Activated CD8-positive, alpha-beta T cell treated with anti-CD3 and anti-CD28 coated beads for 36 hours (primary cell): ENCODE measurements around the gene SF3B3. TPM values are rescaled to one million over a fixed set of nuclear protein-coding genes. Genes with fewer than 3 reads are reported as not detected.
"Not testable (repeated sequence)": the region's sequence is repeated elsewhere in the genome, so short reads cannot be mapped to it uniquely, and the experiment has no call there.

ENCODE experiments used
- ATAC-seq: fragments of 200-7000 bp; cut with Tn5 transposase; one replicate; pipeline ENCODE4 v1.10.0; 2021; ENCODE audit warnings: mild to moderate bottlenecking, moderate library complexity
- CTCF ChIA-PET: fragments of 350-600 bp; sonication (Branson Sonifier 250); formaldehyde crosslinking; loops from one replicate; lab custom pipeline; 2021; ENCODE audit warnings: antibody characterized with exemption; lab: Charles Lee
- POLR2A ChIA-PET: fragments of 350-600 bp; sonication (Branson Sonifier 250); formaldehyde crosslinking; loops from one replicate; lab custom pipeline; 2021; ENCODE audit warnings: antibody characterized with exemption; lab: Charles Lee
- DNase-seq: peaks from one replicate; pipeline ENCODE4 v3.0.0-alpha.2; 2020
- H3K27ac Mint-ChIP-seq: one replicate; pipeline ENCODE4 v1.8.0; 2021; ENCODE audit warnings: mild to moderate bottlenecking, mixed read lengths
- H3K27me3 Mint-ChIP-seq: one replicate; pipeline ENCODE4 v1.8.0; 2021; ENCODE audit warnings: mixed read lengths
- H3K36me3 Mint-ChIP-seq: one replicate; pipeline ENCODE4 v1.8.0; 2021; ENCODE audit warnings: low read depth, mixed read lengths
- H3K4me1 Mint-ChIP-seq: one replicate; pipeline ENCODE4 v1.8.0; 2021; ENCODE audit warnings: low read depth, mixed read lengths
- H3K4me3 Mint-ChIP-seq: one replicate; pipeline ENCODE4 v1.8.0; 2021; ENCODE audit warnings: mild to moderate bottlenecking, moderate library complexity, mixed read lengths
- H3K9me3 Mint-ChIP-seq: one replicate; pipeline ENCODE4 v1.8.0; 2021; ENCODE audit warnings: mixed read lengths
- CTCF ChIP-seq: fragments of 200-600 bp; IDR thresholded peaks from one replicate; pipeline ENCODE4 v1.8.0; 2022; ENCODE audit warnings: antibody characterized with exemption, mild to moderate bottlenecking
- intact Hi-C: fragments of 100-400 bp; cut with micrococcal nuclease; formaldehyde crosslinking; loops from one replicate; pipeline ENCODE4 v1.10.0; 2022
- total RNA-seq, 2 experiments: library from RNA; stranded (reverse); gene quantifications; one replicate each; pipeline ENCODE4 v1.2.3, GENCODE V29; 2021

SF3B3 gene
- total RNA-seq, 2 experiments from 2014 or later, result 543 to 552 TPM

- Mint-ChIP-seq H3K9me3 (no peaks in the 10 kb centered on the region), H3K27ac (peak overlapping the region; percentile 98), H3K4me3 (peak overlapping the region; percentile 88), H3K27me3 (no peaks in the 10 kb centered on the region), H3K36me3 (peaks cover 38% of the 10 kb centered on the region), H3K4me1 (peaks cover 42% of the 10 kb centered on the region)
- no peak for TF ChIP-seq CTCF
- ChIA-PET POLR2A (interaction anchor here (0.6 to 2.3 kb wide), 20 partner anchors 8 to 278 kb away, joined by 3 to 16 read pairs (median 4); partner anchors contain the start of genes DDX19A, EXOSC6 and VAC14), CTCF (interaction anchor here (0.9 to 3.5 kb wide), 3 partner anchors 13 to 132 kb away, joined by 3 to 13 read pairs (median 4); no protein-coding TSS in a partner anchor)
- DNase-seq (peak; percentile 13), ATAC-seq (no peak)
- intact Hi-C loops, result loop anchor here (10.0 kb wide), 2 partner anchors 138 to 238 kb away; partner anchors contain the start of gene AARS1
Measured at GRCh38 chr16:70522216-70523075, 1.2 kb upstream of the SF3B3 start.

GRCh38 chr16:70523076-70523742, 407 bp upstream of the SF3B3 start, which contains the start of gene COG4:
COG4 (minus strand) TSS chr16:70523554; CDS start chr16:70523543, 11 bp downstream.
- peak within 1 kb of the TSS; percentile 98 for H3K27ac Mint-ChIP-seq
- H3K9me3 Mint-ChIP-seq, result no peaks in the 10 kb centered on the region
- peaks cover 44% of the 10 kb centered on the region for H3K4me1 Mint-ChIP-seq
- CTCF ChIA-PET, result interaction anchor here (0.9 to 3.5 kb wide), 3 partner anchors 14 to 131 kb away, joined by 3 to 13 read pairs (median 4); no protein-coding TSS in a partner anchor
- POLR2A ChIA-PET, result interaction anchor here (0.6 to 2.3 kb wide), 19 partner anchors 9 to 278 kb away, joined by 3 to 16 read pairs (median 4); partner anchors contain the start of genes DDX19A, EXOSC6 and VAC14
- peaks cover 42% of the 10 kb centered on the region for H3K36me3 Mint-ChIP-seq
- TF ChIP-seq CTCF, result no peak
- DNase-seq, result peak; percentile 96
- peak within 1 kb of the TSS; percentile 88 for H3K4me3 Mint-ChIP-seq
- intact Hi-C loops, result loop anchor here (10.0 kb wide), 2 partner anchors 138 to 238 kb away; partner anchors contain the start of gene AARS1
- peak; percentile 89 for ATAC-seq
- no peaks in the 10 kb centered on the region for H3K27me3 Mint-ChIP-seq

- Mint-ChIP-seq H3K27ac (peak overlapping the region; percentile 98), H3K36me3 (peaks cover 53% of the 10 kb centered on the region), H3K4me3 (peak overlapping the region; percentile 88), H3K4me1 (peaks cover 55% of the 10 kb centered on the region)
- H3K9me3 Mint-ChIP-seq, ATAC-seq, H3K27me3 Mint-ChIP-seq: not testable (repeated sequence)
- ChIA-PET POLR2A (interaction anchor here (0.9 to 2.9 kb wide), 9 partner anchors 10 to 235 kb away, joined by 3 to 23 read pairs (median 6); partner anchors contain the start of gene AARS1), CTCF (interaction anchor here (0.8 to 1.5 kb wide), 7 partner anchors 16 to 272 kb away, joined by 3 to 4 read pairs (median 3); no protein-coding TSS in a partner anchor)
- DNase-seq, result peak; percentile 25
- intact Hi-C loops, result loop anchor here (10.0 kb wide), 2 partner anchors 140 to 240 kb away; partner anchors contain the start of gene AARS1
Measured at GRCh38 chr16:70524399-70524825, 796 bp downstream of the SF3B3 start.

- ChIA-PET POLR2A (interaction anchor here (2.9 kb wide), 1 partner anchor 146 kb away, joined by 23 read pairs; no protein-coding TSS in a partner anchor), CTCF (interaction anchor here (0.7 kb wide), 1 partner anchor 77 kb away, joined by 3 read pairs; no protein-coding TSS in a partner anchor)
- intact Hi-C loops, result loop anchor here (10.0 kb wide), 2 partner anchors 142 to 242 kb away; partner anchors contain the start of gene AARS1
- Mint-ChIP-seq H3K27ac (peak overlapping the region; percentile 63), H3K4me1 (peaks cover 46% of the 10 kb centered on the region), H3K36me3 (peaks cover 63% of the 10 kb centered on the region), H3K4me3 (peak overlapping the region; percentile 88), H3K9me3 (no peaks in the 10 kb centered on the region), H3K27me3 (no peaks in the 10 kb centered on the region)
- no peak for TF ChIP-seq CTCF
- DNase-seq, result no peak
- ATAC-seq, result no peak
Measured at GRCh38 chr16:70526403-70526802, 2.8 kb downstream of the SF3B3 start.
